Breast epithelium (tissue), 4 donors: ENCODE measurements around the gene TMEM117. TPM values are rescaled to one million over a fixed set of nuclear protein-coding genes. Genes with fewer than 3 reads are reported as not detected.
"Not testable (repeated sequence)": the region's sequence is repeated elsewhere in the genome, so short reads cannot be mapped to it uniquely, and the experiment has no call there.

Experiments
- DNase-seq, 2 donors: peaks; one replicate each; pipeline ENCODE4 v3.0.0-alpha.2; 2019; ENCODE audit warnings: low spot score in 2 of 2
- H3K27ac ChIP-seq, 2 donors: fragments of 200-600 bp; sonication (generic) in 1 of 2; one replicate each; pipeline ENCODE4 v1.5.1; 2016 to 2019; ENCODE audit warnings: mild to moderate bottlenecking in 1 of 2
- H3K27me3 ChIP-seq, 2 donors: fragments of 200-600 bp; sonication (generic) in 1 of 2; one replicate each; pipeline versions ENCODE4 v1.5.1 to v1.6.0; 2017 to 2019; ENCODE audit warnings: control low read depth in 1 of 2, mild to moderate bottlenecking in 1 of 2
- H3K36me3 ChIP-seq: fragments of 200-600 bp; one replicate; pipeline ENCODE4 v1.5.1; 2019
- H3K4me1 ChIP-seq, 2 donors: fragments of 200-600 bp; sonication (generic); one replicate each; pipeline ENCODE4 v1.5.1; 2016 to 2019; ENCODE audit warnings: control low read depth in 1 of 2
- H3K4me3 ChIP-seq, 3 donors: fragments of 200-600 bp; sonication (generic); 1 replicate in 2 of 3; 2 replicates in 1 of 3; pipeline ENCODE4 v1.5.1; 2016 to 2019; ENCODE audit warnings: mild to moderate bottlenecking in 3 of 3, moderate library complexity in 2 of 3
- H3K9me3 ChIP-seq, 2 donors: fragments of 200-600 bp; sonication (generic) in 1 of 2; one replicate each; pipeline ENCODE4 v1.5.1; 2016 to 2019; ENCODE audit warnings: control low read depth in 1 of 2
- CTCF ChIP-seq, 3 donors: fragments of 450-650 bp; IDR thresholded peaks; one replicate each; pipeline ENCODE4 v1.5.1; 2016 to 2017; ENCODE audit warnings: antibody characterized with exemption in 3 of 3, mild to moderate bottlenecking in 3 of 3, moderate library complexity in 3 of 3
- POLR2A ChIP-seq: fragments of 450-650 bp; IDR thresholded peaks from one replicate; pipeline ENCODE4 v1.6.1; 2016; ENCODE audit warnings: antibody characterized with exemption, mild to moderate bottlenecking, moderate library complexity
- POLR2AphosphoS5 ChIP-seq, 3 donors: sonication (generic); formaldehyde crosslinking; IDR thresholded peaks; one replicate each; pipeline ENCODE4 v1.6.1; 2017; ENCODE audit warnings: antibody characterized with exemption in 3 of 3
- intact Hi-C: fragments of 100-400 bp; cut with DNase I; formaldehyde crosslinking; loops from one replicate; pipeline ENCODE4 v1.15.1; 2023; ENCODE audit warnings: low total_unique reads
- total RNA-seq, 3 donors: library from RNA; depleted of rRNA; stranded (reverse); fragments of >200 nt; gene quantifications; one replicate each; pipeline ENCODE4 v1.1.0, GENCODE V29; 2016

TMEM117 gene
- total RNA-seq, 3 donors from 2014 or later, result 6.1 to 17.1 (median 7.2) TPM

GRCh38 chr12:44021471-44021971 is 185.6 kb downstream of the TMEM117 start:
- Histone ChIP-seq H3K4me3 (no peak overlapping the region), H3K9me3 (no peaks in the 10 kb centered on the region), H3K36me3 (no peaks in the 10 kb centered on the region), H3K27ac (no peak overlapping the region), H3K4me1 (no peaks in the 10 kb centered on the region), H3K27me3 (no peaks in the 10 kb centered on the region)
- intact Hi-C loops, result no loop called here
- DNase-seq, result no peak
- TF ChIP-seq POLR2AphosphoS5 (IDR thresholded peaks at IDR 0.05) (no peak), CTCF (IDR thresholded peaks at IDR 0.05) (no peak), POLR2A (no peak)

- Histone ChIP-seq H3K9me3 (peaks cover 0 to 4% of the 10 kb centered on the region in 2 donors), H3K27me3 (no peaks in the 10 kb centered on the region), H3K27ac (no peak overlapping the region), H3K36me3 (no peaks in the 10 kb centered on the region), H3K4me3 (no peak overlapping the region), H3K4me1 (no peaks in the 10 kb centered on the region)
- no peak for DNase-seq
- intact Hi-C loops, result no loop called here
- TF ChIP-seq POLR2A (no peak), POLR2AphosphoS5 (IDR thresholded peaks at IDR 0.05) (no peak), CTCF (IDR thresholded peaks at IDR 0.05) (no peak)
These were observed 189.6 kb downstream of the TMEM117 start for GRCh38 chr12:44025499-44025898.

- H3K9me3 ChIP-seq, result peaks cover 0 to 9% of the 10 kb centered on the region in 2 donors
- intact Hi-C loops, result loop anchor here (1.0 kb wide), 1 partner anchor 16 kb away; no protein-coding TSS in a partner anchor
These were observed 190.2 kb downstream of the TMEM117 start for GRCh38 chr12:44026046-44026445.

GRCh38 chr12:44026926-44027325 is 191.0 kb downstream of the TMEM117 start:
- intact Hi-C loops, result loop anchor here (1.0 kb wide), 1 partner anchor 17 kb away; no protein-coding TSS in a partner anchor
- not testable (repeated sequence) for H3K36me3 ChIP-seq, DNase-seq, H3K27ac ChIP-seq, H3K4me3 ChIP-seq, H3K27me3 ChIP-seq, H3K4me1 ChIP-seq
- H3K9me3 ChIP-seq, result peaks cover 0 to 18% of the 10 kb centered on the region in 2 donors

More at GRCh38 chr12:44026046-44026445, 190.2 kb downstream of the TMEM117 start:
- no peak for DNase-seq
- no peaks in the 10 kb centered on the region for H3K27me3 ChIP-seq
- H3K36me3 ChIP-seq, result no peaks in the 10 kb centered on the region
- no peaks in the 10 kb centered on the region for H3K4me1 ChIP-seq
- H3K27ac ChIP-seq, result no peak overlapping the region
- no peak overlapping the region for H3K4me3 ChIP-seq
- TF ChIP-seq POLR2A, result no peak
- no peak for TF ChIP-seq POLR2AphosphoS5 (IDR thresholded peaks at IDR 0.05)
- TF ChIP-seq CTCF (IDR thresholded peaks at IDR 0.05), result no peak

GRCh38 chr12:44029194-44029593 is 193.3 kb downstream of the TMEM117 start:
- intact Hi-C loops, result no loop called here
- Histone ChIP-seq H3K9me3 (peaks cover 0 to 19% of the 10 kb centered on the region in 2 donors), H3K36me3 (no peaks in the 10 kb centered on the region), H3K4me3 (no peak overlapping the region), H3K4me1 (no peaks in the 10 kb centered on the region), H3K27ac (no peak overlapping the region), H3K27me3 (no peaks in the 10 kb centered on the region)
- no peak for DNase-seq
- TF ChIP-seq POLR2A (no peak), POLR2AphosphoS5 (IDR thresholded peaks at IDR 0.05) (no peak), CTCF (IDR thresholded peaks at IDR 0.05) (no peak)
